ENCODE data around the gene ANKRD13C. TPM values are rescaled to one million over a fixed set of nuclear protein-coding genes. Genes with fewer than 3 reads are reported as not detected.

Gene ANKRD13C
- polyA plus RNA-seq, 1 donor (not counting 4 experiments of a cell fraction or from before 2014, with no cell fraction given): 13.4 TPM

GRCh38 chr1:70331962-70332361 lies 22.6 kb downstream of the ANKRD13C start:
- H3K27me3 ChIP-seq (ENCODE audit: control insufficient read depth, extremely low read depth, insufficient read depth, low read length): no peaks in the 10 kb centered on the region
- dilution Hi-C loops (cut with MboI; ENCODE audit: extremely low pct_ligation_motif_present, low sequenced_read_pairs): no loop called here
- DNase-seq (ENCODE audit: low read depth, low spot score) (no peak), FAIRE-seq (no peak)
- H3K36me3 ChIP-seq (ENCODE audit: control insufficient read depth in 2 of 2, extremely low read depth in 1 of 2, insufficient read depth in 2 of 2, low read length in 2 of 2): no peaks in the 10 kb centered on the region
- no peaks in the 10 kb centered on the region for H4K20me1 ChIP-seq (ENCODE audit: control insufficient read depth, extremely low read depth, insufficient read depth, low read length)
- no peak overlapping the region for H2AFZ ChIP-seq (ENCODE audit: control insufficient read depth, low read length)
- no peak overlapping the region for H3K4me2 ChIP-seq (ENCODE audit: control insufficient read depth, extremely low read depth, insufficient read depth, low read depth, low read length)
- no peaks in the 10 kb centered on the region for H3K9me1 ChIP-seq (ENCODE audit: control insufficient read depth, extremely low read depth, insufficient read depth, low read length)
- no peak overlapping the region for H3K9ac ChIP-seq (ENCODE audit: control insufficient read depth, extremely low read depth, insufficient read depth, low read length)
- H3K79me2 ChIP-seq (ENCODE audit: control insufficient read depth, insufficient read depth, low read length): peaks cover 26% of the 10 kb centered on the region
- TF ChIP-seq, protein P1, sequence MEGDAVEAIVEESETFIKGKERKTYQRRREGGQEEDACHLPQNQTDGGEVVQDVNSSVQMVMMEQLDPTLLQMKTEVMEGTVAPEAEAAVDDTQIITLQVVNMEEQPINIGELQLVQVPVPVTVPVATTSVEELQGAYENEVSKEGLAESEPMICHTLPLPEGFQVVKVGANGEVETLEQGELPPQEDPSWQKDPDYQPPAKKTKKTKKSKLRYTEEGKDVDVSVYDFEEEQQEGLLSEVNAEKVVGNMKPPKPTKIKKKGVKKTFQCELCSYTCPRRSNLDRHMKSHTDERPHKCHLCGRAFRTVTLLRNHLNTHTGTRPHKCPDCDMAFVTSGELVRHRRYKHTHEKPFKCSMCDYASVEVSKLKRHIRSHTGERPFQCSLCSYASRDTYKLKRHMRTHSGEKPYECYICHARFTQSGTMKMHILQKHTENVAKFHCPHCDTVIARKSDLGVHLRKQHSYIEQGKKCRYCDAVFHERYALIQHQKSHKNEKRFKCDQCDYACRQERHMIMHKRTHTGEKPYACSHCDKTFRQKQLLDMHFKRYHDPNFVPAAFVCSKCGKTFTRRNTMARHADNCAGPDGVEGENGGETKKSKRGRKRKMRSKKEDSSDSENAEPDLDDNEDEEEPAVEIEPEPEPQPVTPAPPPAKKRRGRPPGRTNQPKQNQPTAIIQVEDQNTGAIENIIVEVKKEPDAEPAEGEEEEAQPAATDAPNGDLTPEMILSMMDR (optimal IDR thresholded peaks at IDR 0.05 in 1 of 3, IDR thresholded peaks at IDR 0.05 in 1 of 3, conservative IDR thresholded peaks at IDR 0.05 in 1 of 3; ENCODE audit: extremely low read depth in 1 of 3, insufficient read depth in 2 of 3, low read length in 3 of 3): no peak
- no peak for TF ChIP-seq EZH2 (IDR thresholded peaks at IDR 0.05; ENCODE audit: low read length)
- H3K27ac ChIP-seq (ENCODE audit: control insufficient read depth, insufficient read depth, low read length): no peak overlapping the region
- H3K4me3 ChIP-seq (ENCODE audit: control insufficient read depth in 2 of 3, extremely low read depth in 1 of 3, insufficient read depth in 2 of 3, low read depth in 1 of 3, low read length in 3 of 3): no peak overlapping the region
- H3K9me3 ChIP-seq (ENCODE audit: control insufficient read depth, low read depth, low read length): no peaks in the 10 kb centered on the region
- H3K4me1 ChIP-seq (ENCODE audit: control insufficient read depth, extremely low read depth, insufficient read depth, low read length): peaks cover 21% of the 10 kb centered on the region

DNA sequence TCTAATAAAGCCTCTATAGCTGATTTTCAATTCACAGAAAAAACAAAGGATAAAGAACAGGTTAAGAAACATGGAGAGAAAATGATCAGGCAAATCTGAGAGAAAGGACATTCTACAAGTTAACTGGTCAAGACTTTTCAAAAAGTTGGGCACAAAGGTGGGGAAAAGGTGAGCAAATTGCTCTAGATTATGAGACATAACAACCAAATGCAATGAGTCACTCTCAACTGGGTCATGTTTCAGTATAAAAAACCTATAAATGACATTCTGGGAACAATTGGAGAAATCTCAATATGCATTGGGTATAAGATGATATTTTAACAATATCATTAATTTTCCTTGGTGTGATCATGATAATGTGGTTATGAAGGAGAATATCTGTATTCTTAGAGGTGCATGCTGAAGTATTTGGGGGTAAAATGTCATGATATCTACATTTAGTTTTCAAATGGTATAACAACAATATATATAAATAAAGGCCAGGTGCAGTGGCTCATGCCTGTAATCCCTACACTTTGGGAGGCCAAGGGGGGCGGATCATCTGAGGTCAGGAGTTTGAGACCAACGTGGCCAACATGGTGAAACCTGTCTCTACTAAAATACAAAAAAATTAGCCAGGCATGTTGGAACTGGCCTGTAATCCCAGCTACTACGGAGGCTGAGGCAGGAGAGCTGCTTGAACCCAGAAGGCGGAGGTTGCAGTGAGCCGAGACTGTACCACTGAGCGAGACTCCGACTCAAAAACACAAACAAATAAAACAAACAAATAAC lies 27.0 kb downstream of the ANKRD13C start:
- no peak overlapping the region for H2AFZ ChIP-seq (ENCODE audit: control insufficient read depth, low read length)
- H3K4me3 ChIP-seq (ENCODE audit: control insufficient read depth in 2 of 3, extremely low read depth in 1 of 3, insufficient read depth in 2 of 3, low read depth in 1 of 3, low read length in 3 of 3): no peak overlapping the region
- H3K27me3 ChIP-seq (ENCODE audit: control insufficient read depth, extremely low read depth, insufficient read depth, low read length): no peaks in the 10 kb centered on the region
- H3K9ac ChIP-seq (ENCODE audit: control insufficient read depth, extremely low read depth, insufficient read depth, low read length): no peak overlapping the region
- peaks cover 21% of the 10 kb centered on the region for H3K4me1 ChIP-seq (ENCODE audit: control insufficient read depth, extremely low read depth, insufficient read depth, low read length)
- H3K9me3 ChIP-seq (ENCODE audit: control insufficient read depth, low read depth, low read length): no peaks in the 10 kb centered on the region
- DNase-seq (ENCODE audit: low read depth, low spot score) (no peak), FAIRE-seq (peak; percentile 59)
- H3K36me3 ChIP-seq (ENCODE audit: control insufficient read depth in 2 of 2, extremely low read depth in 1 of 2, insufficient read depth in 2 of 2, low read length in 2 of 2): no peaks in the 10 kb centered on the region
- dilution Hi-C loops (cut with MboI; ENCODE audit: extremely low pct_ligation_motif_present, low sequenced_read_pairs): no loop called here
- H3K4me2 ChIP-seq (ENCODE audit: control insufficient read depth, extremely low read depth, insufficient read depth, low read depth, low read length): no peak overlapping the region
- H4K20me1 ChIP-seq (ENCODE audit: control insufficient read depth, extremely low read depth, insufficient read depth, low read length): no peaks in the 10 kb centered on the region
- H3K27ac ChIP-seq (ENCODE audit: control insufficient read depth, insufficient read depth, low read length): peak overlapping the region; percentile 34
- peaks cover 24% of the 10 kb centered on the region for H3K79me2 ChIP-seq (ENCODE audit: control insufficient read depth, insufficient read depth, low read length)
- no peak for TF ChIP-seq EZH2 (IDR thresholded peaks at IDR 0.05; ENCODE audit: low read length)
- TF ChIP-seq, protein P1 (optimal IDR thresholded peaks at IDR 0.05 in 1 of 3, IDR thresholded peaks at IDR 0.05 in 1 of 3, conservative IDR thresholded peaks at IDR 0.05 in 1 of 3; ENCODE audit: extremely low read depth in 1 of 3, insufficient read depth in 2 of 3, low read length in 3 of 3): no peak
- no peaks in the 10 kb centered on the region for H3K9me1 ChIP-seq (ENCODE audit: control insufficient read depth, extremely low read depth, insufficient read depth, low read length)

Data from keratinocyte (primary cell).